Transverse colon (tissue), 4 donors: Measurements from ENCODE around the gene MRPL54. TPM values are rescaled to one million over a fixed set of nuclear protein-coding genes. Genes with fewer than 3 reads are reported as not detected.

Experiments
- DNase-seq: peaks from one replicate; pipeline ENCODE4 v3.0.0-alpha.2; 2019
- H3K27ac ChIP-seq, 4 donors: fragments of 200-600 bp; sonication (generic); 2 replicates each; pipeline ENCODE4 v1.5.1; 2016 to 2018; ENCODE audit warnings: inconsistent platforms in 4 of 4
- H3K27me3 ChIP-seq: fragments of 200-600 bp; sonication (generic); 2 replicates; pipeline ENCODE4 v1.5.1; 2017; ENCODE audit warnings: inconsistent platforms
- H3K36me3 ChIP-seq, 4 donors: fragments of 200-600 bp; sonication (generic); 2 replicates each; pipeline ENCODE4 v1.5.1; 2017 to 2019; ENCODE audit warnings: inconsistent platforms in 4 of 4
- H3K4me1 ChIP-seq, 4 donors: fragments of 200-600 bp; sonication (generic); 2 replicates each; pipeline ENCODE4 v1.5.1; 2017 to 2020; ENCODE audit warnings: inconsistent platforms in 4 of 4
- H3K4me3 ChIP-seq, 4 donors: fragments of 200-600 bp; sonication (generic); 1 replicate in 1 of 4; 2 replicates in 3 of 4; pipeline versions ENCODE4 v1.5.1 to v1.6.1; 2017 to 2019; ENCODE audit warnings: inconsistent platforms in 4 of 4
- H3K9me3 ChIP-seq, 2 donors: fragments of 200-600 bp; sonication (generic); 2 replicates each; pipeline ENCODE4 v1.5.1; 2017 to 2019; ENCODE audit warnings: inconsistent platforms in 2 of 2
- EP300 ChIP-seq: sonication (generic); formaldehyde crosslinking; IDR thresholded peaks from one replicate; pipeline ENCODE4 v1.6.1; 2017; ENCODE audit warnings: antibody characterized with exemption, low read depth
- POLR2A ChIP-seq: fragments of 450-650 bp; IDR thresholded peaks from one replicate; pipeline ENCODE4 v1.6.1; 2016; ENCODE audit warnings: antibody characterized with exemption, mild to moderate bottlenecking, moderate library complexity
- POLR2AphosphoS5 ChIP-seq, 3 donors: sonication (generic); formaldehyde crosslinking; IDR thresholded peaks; one replicate each; pipeline ENCODE4 v1.6.1; 2016; ENCODE audit warnings: antibody characterized with exemption in 3 of 3
- WGBS, 2 donors: methylation state at CpG; one replicate each; pipeline ENCODE4 v1.1.5; 2018; ENCODE audit warnings: low coverage in 1 of 2; 5-methylcytosine and 5-hydroxymethylcytosine counted together
- in situ Hi-C, 4 donors: fragments of 200-750 bp; cut with MboI; loops; one replicate each; pipeline versions ENCODE4 v1.15.0 to v1.15.1; 2017; ENCODE audit warnings: low sequenced_read_pairs in 3 of 4, low pct_ligation_motif_present in 1 of 4, low pct_unique_long_range_greater_than_20kb in 1 of 4
- intact Hi-C: fragments of 100-400 bp; cut with DNase I; formaldehyde crosslinking; loops from one replicate; pipeline ENCODE4 v1.15.1; 2023; ENCODE audit warnings: low total_unique reads
- total RNA-seq, 4 donors: library from RNA; depleted of rRNA; stranded (reverse); fragments of >200 nt; gene quantifications; one replicate each; pipeline ENCODE4 v1.1.0, GENCODE V29; 2016
- TF ChIP-seq, protein P1 (sequence below), 5 experiments: fragments of 200-600 bp in 3 of 5; fragments of 450-650 bp in 2 of 5; sonication (generic) in 3 of 5; IDR thresholded peaks; 1 replicate in 2 of 5; 2 replicates in 3 of 5; pipeline ENCODE4 v1.5.1; 2016 to 2017; ENCODE audit warnings: antibody characterized with exemption in 5 of 5, inconsistent platforms in 3 of 5, mild to moderate bottlenecking in 2 of 5, moderate library complexity in 1 of 5

Gene MRPL54
- total RNA-seq, 4 donors from 2014 or later: 38.0 to 72.2 (median 52.1) TPM

DNA sequence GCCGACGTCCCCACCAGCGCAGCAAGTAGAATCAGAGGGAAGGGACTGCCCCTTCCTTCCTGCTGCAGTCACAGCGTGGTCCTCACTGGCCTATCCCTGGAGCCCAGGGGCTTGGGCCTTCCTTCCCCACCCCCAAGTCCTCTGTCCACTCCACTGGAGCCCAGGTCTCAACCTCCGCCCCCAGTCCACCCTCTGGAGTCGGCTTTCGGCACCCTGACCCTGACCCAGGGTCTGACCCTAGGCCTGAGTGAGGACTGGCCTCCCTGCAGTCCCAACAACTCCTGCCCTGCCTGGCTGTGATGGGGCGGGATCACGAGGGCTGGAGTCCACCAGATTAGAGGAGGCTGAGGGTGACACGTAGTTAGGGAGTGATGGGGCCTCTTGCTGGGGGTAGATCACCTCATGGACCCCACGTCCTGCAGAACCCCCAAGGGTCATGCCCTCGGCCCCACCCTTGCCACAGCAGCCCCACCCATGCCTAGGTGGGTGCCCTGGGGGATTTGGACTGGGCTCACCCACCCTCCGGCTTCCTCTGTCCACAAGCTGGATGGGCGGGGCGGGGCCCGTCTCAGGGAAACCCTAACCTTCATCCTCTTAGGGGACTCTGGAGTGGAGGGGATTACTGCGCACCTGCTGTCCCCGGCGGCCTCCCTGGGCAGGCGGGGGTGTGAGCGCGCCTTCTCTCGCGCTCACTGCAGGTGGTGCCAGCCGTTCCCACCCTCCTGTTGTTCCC, 5.7 kb downstream of the MRPL54 start:
- Histone ChIP-seq H3K4me3 (no peak overlapping the region), H3K27me3 (no peaks in the 10 kb centered on the region), H3K27ac (no peak overlapping the region), H3K9me3 (no peaks in the 10 kb centered on the region), H3K36me3 (peaks cover 0 to 8% (median 2%) of the 10 kb centered on the region in 4 donors), H3K4me1 (peaks cover 0 to 9% (median 6%) of the 10 kb centered on the region in 4 donors)
- in situ Hi-C loops (no loop called here), intact Hi-C loops (no loop called here)
- 94% methylated on average over 24 of the region's 25 CpGs; no CpG with 5 or more reads in 1 of the 2 donors for WGBS, 2 donors
- TF ChIP-seq, protein P1, sequence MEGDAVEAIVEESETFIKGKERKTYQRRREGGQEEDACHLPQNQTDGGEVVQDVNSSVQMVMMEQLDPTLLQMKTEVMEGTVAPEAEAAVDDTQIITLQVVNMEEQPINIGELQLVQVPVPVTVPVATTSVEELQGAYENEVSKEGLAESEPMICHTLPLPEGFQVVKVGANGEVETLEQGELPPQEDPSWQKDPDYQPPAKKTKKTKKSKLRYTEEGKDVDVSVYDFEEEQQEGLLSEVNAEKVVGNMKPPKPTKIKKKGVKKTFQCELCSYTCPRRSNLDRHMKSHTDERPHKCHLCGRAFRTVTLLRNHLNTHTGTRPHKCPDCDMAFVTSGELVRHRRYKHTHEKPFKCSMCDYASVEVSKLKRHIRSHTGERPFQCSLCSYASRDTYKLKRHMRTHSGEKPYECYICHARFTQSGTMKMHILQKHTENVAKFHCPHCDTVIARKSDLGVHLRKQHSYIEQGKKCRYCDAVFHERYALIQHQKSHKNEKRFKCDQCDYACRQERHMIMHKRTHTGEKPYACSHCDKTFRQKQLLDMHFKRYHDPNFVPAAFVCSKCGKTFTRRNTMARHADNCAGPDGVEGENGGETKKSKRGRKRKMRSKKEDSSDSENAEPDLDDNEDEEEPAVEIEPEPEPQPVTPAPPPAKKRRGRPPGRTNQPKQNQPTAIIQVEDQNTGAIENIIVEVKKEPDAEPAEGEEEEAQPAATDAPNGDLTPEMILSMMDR (IDR thresholded peaks at IDR 0.05): no peak
- TF ChIP-seq POLR2A (no peak), EP300 (no peak), POLR2AphosphoS5 (IDR thresholded peaks at IDR 0.05) (no peak)
- DNase-seq: no peak

- Histone ChIP-seq H3K27ac (no peak overlapping the region), H3K36me3 (peaks cover 0 to 8% (median 2%) of the 10 kb centered on the region in 4 donors), H3K4me3 (no peak overlapping the region), H3K4me1 (peaks cover 0 to 3% (median 1%) of the 10 kb centered on the region in 4 donors), H3K27me3 (no peaks in the 10 kb centered on the region), H3K9me3 (no peaks in the 10 kb centered on the region)
- intact Hi-C loops: no loop called here
- TF ChIP-seq EP300: no peak
- TF ChIP-seq, protein P1 (IDR thresholded peaks at IDR 0.05): no peak
- TF ChIP-seq POLR2A: no peak
- no peak for TF ChIP-seq POLR2AphosphoS5 (IDR thresholded peaks at IDR 0.05)
- no peak for DNase-seq
- 91 to 96% methylated on average over 4 to 7 of the region's 7 CpGs for WGBS, 2 donors
- in situ Hi-C loops: no loop called here
Observed at GRCh38 chr19:3768748-3769099, 6.2 kb downstream of the MRPL54 start.

DNA sequence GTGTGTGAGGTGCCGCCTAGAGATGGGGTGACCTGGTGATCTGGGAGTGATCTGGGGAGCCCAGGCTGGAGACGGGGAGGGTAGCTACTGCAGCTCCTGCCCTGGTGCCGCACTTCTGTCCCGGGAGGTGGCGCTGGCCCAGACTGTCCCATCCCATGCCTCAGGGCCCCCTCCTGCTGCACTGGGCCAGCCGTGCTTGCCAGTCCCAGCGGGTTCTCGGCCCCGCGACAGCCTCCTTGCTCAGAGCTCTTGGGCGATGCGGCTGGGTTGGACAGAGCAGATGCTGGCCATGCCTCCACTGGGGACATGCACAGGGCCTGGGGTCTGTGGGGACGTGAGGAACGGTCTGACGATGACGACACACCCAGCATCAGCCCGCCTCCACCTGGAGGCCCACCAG, 7.0 kb downstream of the MRPL54 start:
- no peaks in the 10 kb centered on the region for H3K9me3 ChIP-seq
- no peaks in the 10 kb centered on the region for H3K27me3 ChIP-seq
- H3K4me3 ChIP-seq: no peak overlapping the region
- DNase-seq: no peak
- no peak for TF ChIP-seq POLR2AphosphoS5 (IDR thresholded peaks at IDR 0.05)
- no peak for TF ChIP-seq POLR2A
- TF ChIP-seq, protein P1 (IDR thresholded peaks at IDR 0.05): no peak
- 90% methylated on average over 17 of the region's 17 CpGs; no CpG with 5 or more reads in 1 of the 2 donors for WGBS, 2 donors
- in situ Hi-C loops (no loop called here), intact Hi-C loops (no loop called here)
- no peaks in the 10 kb centered on the region for H3K4me1 ChIP-seq
- H3K27ac ChIP-seq: no peak overlapping the region
- H3K36me3 ChIP-seq: peaks cover 0 to 8% (median 2%) of the 10 kb centered on the region in 4 donors

GRCh38 chr19:3770136-3770999, 7.9 kb downstream of the MRPL54 start:
- 83% methylated on average over 6 to 49 of the region's 53 CpGs for WGBS, 2 donors
- TF ChIP-seq EP300 (no peak), POLR2AphosphoS5 (IDR thresholded peaks at IDR 0.05) (no peak), POLR2A (no peak)
- TF ChIP-seq, protein P1 (IDR thresholded peaks at IDR 0.05): no peak
- intact Hi-C loops: no loop called here
- no peak for DNase-seq
- Histone ChIP-seq H3K36me3 (peaks cover 0 to 6% (median 2%) of the 10 kb centered on the region in 4 donors), H3K4me1 (no peaks in the 10 kb centered on the region), H3K4me3 (no peak overlapping the region), H3K27me3 (no peaks in the 10 kb centered on the region), H3K27ac (no peak overlapping the region), H3K9me3 (no peaks in the 10 kb centered on the region)
- in situ Hi-C loops: no loop called here
